HepG2 (cell line): ENCODE data around the gene FNDC3B. TPM values are rescaled to one million over a fixed set of nuclear protein-coding genes. Genes with fewer than 3 reads are reported as not detected.

Experiments used
- ATAC-seq: fragments of 200-7000 bp; cut with Tn5 transposase; 3 replicates; pipeline ENCODE4 v1.9.1; 2020; ENCODE audit warnings: mild to moderate bottlenecking, moderate library complexity
- BruUV-seq: library from RNA; stranded (reverse); fragments of 400-500 nt; replicated peaks from 2 replicates; lab custom pipeline; 2021; lab: Mats Ljungman, UMichigan
- CTCF ChIA-PET: fragments of 300-600 bp; formaldehyde crosslinking; extraction: SDS; loops from one replicate; lab custom pipeline; 2021; ENCODE audit warnings: low total read pairs, inconsistent platforms, low intra/inter-chr PET ratio; lab: Yijun Ruan, JAX
- POLR2A ChIA-PET: fragments of 350-600 bp; sonication (Branson Sonifier 250); formaldehyde crosslinking; loops from one replicate; lab custom pipeline; 2020; ENCODE audit warnings: antibody characterized with exemption, inconsistent platforms; lab: Yijun Ruan, JAX
- DNase-seq: peaks from one replicate; pipeline ENCODE4 v3.0.0-alpha.2; 2015; ENCODE audit warnings: low spot score
- FAIRE-seq: peaks from 3 replicates; lab custom pipeline; 2011; peaks lifted over from hg19 to GRCh38; lab: Jason Lieb, UNC
- H2AFZ ChIP-seq: one replicate; pipeline ENCODE4 v1.6.1; 2011; ENCODE audit warnings: low read length, inconsistent platforms
- H3K27ac ChIP-seq: fragments of 300-600 bp; 3 replicates; pipeline ENCODE4 v1.8.0; 2011; ENCODE audit warnings: mixed run types, mild to moderate bottlenecking, mixed read lengths, low read length, inconsistent platforms; ENCODE audit not compliant: insufficient read depth; ENCODE audit errors: extremely low read length
- H3K27me3 ChIP-seq, 2 experiments: fragments of 200-600 bp in 1 of 2; 2 replicates in 1 of 2; 3 replicates in 1 of 2; pipeline versions ENCODE4 v1.6.0 to v1.8.0; 2011; ENCODE audit warnings: low read length in 2 of 2, mild to moderate bottlenecking in 2 of 2, moderate library complexity in 2 of 2, inconsistent platforms in 1 of 2; ENCODE audit not compliant: insufficient read depth in 2 of 2, control insufficient read depth in 1 of 2
- H3K36me3 ChIP-seq, 2 experiments: fragments of 200-600 bp in 1 of 2; replicated peaks in 1 of 2; 2 replicates in 1 of 2; 3 replicates in 1 of 2; pipeline versions ENCODE4 v1.5.1 to v1.8.0; 2011; ENCODE audit warnings: low read length in 2 of 2, inconsistent platforms in 1 of 2; ENCODE audit not compliant: insufficient read depth in 2 of 2, control insufficient read depth in 1 of 2
- H3K4me1 ChIP-seq: 2 replicates; pipeline ENCODE4 v1.5.1; 2012; ENCODE audit warnings: low read length, inconsistent platforms; ENCODE audit not compliant: insufficient read depth
- H3K4me2 ChIP-seq: 2 replicates; pipeline ENCODE4 v1.6.0; 2011; ENCODE audit warnings: low read depth, low read length, inconsistent platforms
- H3K4me3 ChIP-seq, 3 experiments: fragments of 200-600 bp in 1 of 3; sonication (generic), shearing (Covaris generic) in 1 of 3; replicated peaks in 1 of 3; 2 replicates each; pipeline ENCODE4 v1.5.1; 2011 to 2016; ENCODE audit warnings: low read length in 3 of 3, inconsistent platforms in 2 of 3, low read depth in 2 of 3, mild to moderate bottlenecking in 2 of 3, control low read depth in 1 of 3, mixed read lengths in 1 of 3; ENCODE audit not compliant: insufficient read depth in 1 of 3
- H3K79me2 ChIP-seq: one replicate; pipeline ENCODE4 v1.6.1; 2011; ENCODE audit warnings: low read length, inconsistent platforms; ENCODE audit not compliant: insufficient read depth
- H3K9ac ChIP-seq: 2 replicates; pipeline ENCODE4 v1.6.0; 2011; ENCODE audit warnings: mild to moderate bottlenecking, low read depth, low read length, inconsistent platforms; ENCODE audit not compliant: insufficient read depth
- H3K9me3 ChIP-seq: 2 replicates; pipeline ENCODE4 v1.5.1; 2012; ENCODE audit warnings: mild to moderate bottlenecking, low read length
- H4K20me1 ChIP-seq: 2 replicates; pipeline ENCODE4 v1.6.0; 2011; ENCODE audit warnings: inconsistent platforms, mild to moderate bottlenecking, low read length, moderate library complexity; ENCODE audit not compliant: insufficient read depth
- AGO2 ChIP-seq: fragments of 200-400 bp; formaldehyde crosslinking; optimal IDR thresholded peaks from 2 replicates; pipeline ENCODE3; 2017; ENCODE audit warnings: mild to moderate bottlenecking, low read depth, low read length, moderate library complexity
- HOXA9 ChIP-seq: sonication (generic); formaldehyde crosslinking; IDR thresholded peaks from 2 replicates; pipeline ENCODE4 v1.8.1; 2022; ENCODE audit warnings: missing genetic modification reagents, mild to moderate bottlenecking, moderate library complexity, borderline replicate concordance
- MLLT10 ChIP-seq: sonication (generic); formaldehyde crosslinking; IDR thresholded peaks from 2 replicates; pipeline ENCODE4 v1.4.0; 2020; ENCODE audit warnings: missing genetic modification reagents
- POLR2AphosphoS5 ChIP-seq: IDR thresholded peaks from 2 replicates; pipeline ENCODE4 v1.6.1; 2012; ENCODE audit warnings: low read depth, low read length
- POLR2G ChIP-seq: fragments of 200-400 bp; formaldehyde crosslinking; IDR thresholded peaks from 2 replicates; pipeline ENCODE4 v1.6.1; 2018; ENCODE audit warnings: mild to moderate bottlenecking, low read depth, low read length, moderate library complexity
- RBM22 ChIP-seq: fragments of 200-400 bp; formaldehyde crosslinking; optimal IDR thresholded peaks from 2 replicates; pipeline ENCODE3; 2017; ENCODE audit warnings: mild to moderate bottlenecking, low read length, moderate library complexity
- SOX13 ChIP-seq, 3 experiments: fragments of 450-650 bp in 1 of 3; sonication (generic) in 1 of 3; formaldehyde crosslinking in 1 of 3; IDR thresholded peaks in 2 of 3; conservative IDR thresholded peaks in 1 of 3; 2 replicates each; pipeline versions ENCODE4 v1.5.0 to v1.6.1; 2016 to 2020; ENCODE audit warnings: antibody characterized with exemption in 1 of 3, mild to moderate bottlenecking in 1 of 3, missing compliant biosample characterization in 1 of 3, missing genetic modification reagents in 1 of 3, moderate library complexity in 1 of 3
- SSRP1 ChIP-seq: IDR thresholded peaks from 2 replicates; pipeline ENCODE4 v1.6.1; 2016; ENCODE audit warnings: control low read depth
- ZBTB39 ChIP-seq: sonication (generic); formaldehyde crosslinking; IDR thresholded peaks from 2 replicates; pipeline ENCODE4 v1.5.0; 2020; ENCODE audit warnings: missing genetic modification reagents
- ZFP90 ChIP-seq: sonication (generic); formaldehyde crosslinking; IDR thresholded peaks from 2 replicates; pipeline ENCODE4 v1.8.0; 2022; ENCODE audit warnings: missing genetic modification reagents, mild to moderate bottlenecking, inconsistent platforms, borderline replicate concordance
- ZNF629 ChIP-seq: sonication (generic); formaldehyde crosslinking; conservative IDR thresholded peaks from 2 replicates; pipeline ENCODE4 v1.5.0; 2020; ENCODE audit warnings: missing genetic modification reagents
- WGBS: methylation state at CpG from one replicate; pipeline ENCODE4 v1.1.6; 2017; ENCODE audit warnings: low lambda C conversion rate; 5-methylcytosine and 5-hydroxymethylcytosine counted together
- in situ Hi-C: cut with HindIII; loops from 2 replicates; pipeline ENCODE4 v1.10.0; 2017; ENCODE audit warnings: low pct_unique_long_range_greater_than_20kb; ENCODE audit not compliant: extremely low pct_ligation_motif_present
- intact Hi-C: fragments of 100-400 bp; cut with micrococcal nuclease; formaldehyde crosslinking; loops from one replicate; pipeline ENCODE4 v1.10.0; 2022; ENCODE audit not compliant: unreplicated experiment
- polyA plus RNA-seq, 8 experiments: library from polyadenylated mRNA; depleted of rRNA in 3 of 8; stranded (reverse) in 7 of 8; unstranded in 1 of 8; fragments of >200 nt; fragmentation: Illumina TruSeq in 4 of 8; extraction: Trizol in 4 of 8; gene quantifications; 2 replicates each; pipeline versions ENCODE4 v1.2.1 to v1.2.3, GENCODE V29; 2011 to 2016; ENCODE audit warnings: low read depth in 4 of 8, missing spikeins in 1 of 8, mixed read lengths in 1 of 8; ENCODE audit not compliant: insufficient read depth in 1 of 8
- total RNA-seq, 5 experiments: library from RNA; depleted of rRNA; stranded (reverse); fragments of >200 nt; fragmentation: Illumina TruSeq; extraction: Trizol; gene quantifications; 2 replicates each; pipeline ENCODE4 v1.2.3, GENCODE V29; 2016; ENCODE audit warnings: low read depth in 1 of 5
- TF ChIP-seq, protein P1 (sequence below): sonication (generic); formaldehyde crosslinking; IDR thresholded peaks from 2 replicates; pipeline ENCODE4 v1.8.0; 2022; ENCODE audit warnings: missing genetic modification reagents, low read depth, mild to moderate bottlenecking, borderline replicate concordance

Gene FNDC3B
- total and polyA plus RNA-seq, 2 of the 13 experiments (the other 11 are each of a cell fraction or from before 2014, with no cell fraction given) = 74.8 to 103 TPM

DNA sequence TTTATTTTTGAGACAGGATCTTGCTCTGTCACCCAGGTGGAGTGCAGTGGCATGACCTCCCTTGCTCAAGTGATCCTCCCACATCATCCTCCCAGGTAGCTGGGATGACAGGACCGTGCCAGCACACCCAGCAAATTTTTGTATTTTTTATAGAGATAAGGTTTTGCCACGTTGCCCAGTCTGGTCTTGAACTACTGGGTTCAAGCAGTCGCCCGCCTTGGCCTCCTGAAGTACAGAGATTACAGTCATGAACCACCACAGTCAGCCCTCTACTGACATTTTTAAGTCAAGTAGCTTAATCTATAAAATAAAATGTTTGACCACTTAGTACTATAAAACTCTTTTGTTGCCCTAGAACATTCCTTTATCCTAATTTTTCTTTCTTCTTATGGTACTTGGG, 198.8 kb downstream of the FNDC3B start:
- H3K27me3 ChIP-seq = no peaks in the 10 kb centered on the region
- WGBS = 96% methylated on average over 4 of the region's 4 CpGs
- ChIA-PET POLR2A (no interaction called here), CTCF (no interaction called here)
- H4K20me1 ChIP-seq = peaks cover 93% of the 10 kb centered on the region
- H3K4me1 ChIP-seq = peaks cover 20% of the 10 kb centered on the region; the same call in 1 of the 2 replicates
- intact Hi-C loops (no loop called here), in situ Hi-C loops (no loop called here)
- no peak overlapping the region for H3K27ac ChIP-seq
- no peak overlapping the region for H2AFZ ChIP-seq
- ATAC-seq = no peak
- H3K79me2 ChIP-seq = peaks cover 94% of the 10 kb centered on the region
- H3K4me3 ChIP-seq = no peak overlapping the region
- H3K9me3 ChIP-seq = peaks cover 10% of the 10 kb centered on the region; the same call in 1 of the 2 replicates
- no peak overlapping the region for H3K9ac ChIP-seq
- TF ChIP-seq ZFP90 (no peak), RBM22 (peak; percentile 64)
- peaks cover 26 to 72% of the 10 kb centered on the region in 2 experiments for H3K36me3 ChIP-seq
- BruUV-seq = no TSS peak
- no peak overlapping the region for H3K4me2 ChIP-seq
- no peak for FAIRE-seq
- DNase-seq = no peak

DNA sequence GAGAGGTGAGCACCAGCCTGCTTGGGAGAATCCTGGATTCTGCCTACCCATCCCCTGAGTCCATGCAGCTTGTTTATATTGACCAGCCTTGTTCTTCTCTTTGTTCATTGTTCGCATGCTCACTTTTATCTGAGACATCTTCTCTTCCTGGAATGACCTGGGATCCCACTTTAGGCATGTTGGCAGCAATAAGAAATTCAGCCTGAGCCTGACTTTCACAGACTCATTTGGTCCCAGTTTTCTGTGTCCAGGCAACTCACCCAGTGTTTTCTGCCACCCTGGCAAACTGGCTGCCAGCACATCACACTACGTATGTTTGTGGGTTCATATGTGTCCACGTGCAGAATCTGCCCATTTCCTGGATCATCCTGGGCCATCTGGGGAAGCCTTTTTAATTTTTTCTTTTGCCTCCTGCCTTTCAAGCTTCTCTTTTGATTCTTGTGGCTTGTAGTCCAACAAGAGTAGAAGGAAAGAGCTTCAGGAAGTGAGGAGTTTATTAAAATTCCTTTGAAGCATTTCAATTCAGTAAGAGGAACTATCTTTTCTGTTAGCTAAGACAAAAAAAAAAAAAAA, 199.9 kb downstream of the FNDC3B start:
- Histone ChIP-seq H3K9me3 (peaks cover 10% of the 10 kb centered on the region; the same call in 1 of the 2 replicates), H2AFZ (no peak overlapping the region), H3K27ac (no peak overlapping the region), H3K79me2 (peaks cover 94% of the 10 kb centered on the region), H3K4me3 (no peak overlapping the region), H3K4me2 (no peak overlapping the region), H3K9ac (no peak overlapping the region), H4K20me1 (peaks cover 93% of the 10 kb centered on the region), H3K4me1 (peaks cover 20% of the 10 kb centered on the region; the same call in 1 of the 2 replicates), H3K27me3 (no peaks in the 10 kb centered on the region), H3K36me3 (peaks cover 28 to 70% of the 10 kb centered on the region in 2 experiments)
- FAIRE-seq (no peak), DNase-seq (no peak), ATAC-seq (no peak)
- TF ChIP-seq MLLT10 (no peak), SSRP1 (0 out of 2 replicates have a peak, but pooled peaks have one; percentile 56), ZBTB39 (CRISPR knock-in tag) (no peak), AGO2 (peak; percentile 31), SOX13 (IDR thresholded peaks at IDR 0.05) (no peak), SOX13 (CRISPR knock-in tag; conservative IDR thresholded peaks at IDR 0.05 in 1 of 2, IDR thresholded peaks at IDR 0.05 in 1 of 2) (peak in 1 of 2 experiments; percentile 51; a peak in 1 of 4 replicates), POLR2AphosphoS5 (0 out of 2 replicates have a peak, but pooled peaks have one; percentile 33), RBM22 (peak; percentile 98), POLR2G (0 out of 2 replicates have a peak, but pooled peaks have one; percentile 28), ZNF629 (0 out of 2 replicates have a peak, but pooled peaks have one; percentile 33), HOXA9 (CRISPR knock-in tag) (no peak)
- TF ChIP-seq, protein P1, sequence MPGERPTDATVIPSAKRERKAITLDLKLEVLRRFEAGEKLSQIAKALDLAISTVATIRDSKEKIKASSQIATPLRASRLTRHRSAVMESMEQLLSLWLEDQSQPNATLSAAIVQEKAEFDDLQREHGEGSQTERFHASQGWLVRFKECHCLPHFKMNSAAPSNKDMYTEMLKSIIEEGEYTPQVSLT (CRISPR knock-in tag) = no peak
- no TSS peak for BruUV-seq
- WGBS = 96% methylated on average over 3 of the region's 3 CpGs
- in situ Hi-C loops (no loop called here), intact Hi-C loops (no loop called here)
- ChIA-PET CTCF (no interaction called here), POLR2A (no interaction called here)
